Naive thymus-derived CD8-positive, alpha-beta T cell (primary cell): ENCODE data around the gene ACTL9. TPM values are rescaled to one million over a fixed set of nuclear protein-coding genes. Genes with fewer than 3 reads are reported as not detected.

Experiments
- ATAC-seq, 2 donors: fragments of 150-1000 bp; cut with Tn5 transposase in 1 of 2; sonication (Bioruptor Pico), chemical (Tn5 transposase) in 1 of 2; 1 replicate in 1 of 2; 2 replicates in 1 of 2; pipeline ENCODE4 v1.10.0; 2021; ENCODE audit warnings: mild to moderate bottlenecking in 2 of 2, moderate library complexity in 2 of 2
- POLR2A ChIA-PET: fragments of 350-600 bp; sonication (Branson Sonifier 250); formaldehyde crosslinking; loops from one replicate; lab custom pipeline; 2021; ENCODE audit warnings: antibody characterized with exemption; lab: Charles Lee
- DNase-seq, 10 donors: peaks; one replicate each; pipeline versions ENCODE4 v3.0.0 to v3.0.0-alpha.2; 2020 to 2022
- H3K27ac Mint-ChIP-seq, 10 donors: one replicate each; pipeline ENCODE4 v1.8.0; 2020 to 2022; ENCODE audit warnings: mild to moderate bottlenecking in 10 of 10, mixed read lengths in 10 of 10, moderate library complexity in 4 of 10, inconsistent platforms in 1 of 10
- H3K27me3 Mint-ChIP-seq, 5 donors: one replicate each; pipeline ENCODE4 v1.8.0; 2021 to 2022; ENCODE audit warnings: mixed read lengths in 5 of 5
- H3K36me3 Mint-ChIP-seq, 3 donors: one replicate each; pipeline ENCODE4 v1.8.0; 2020 to 2022; ENCODE audit warnings: mixed read lengths in 3 of 3, mild to moderate bottlenecking in 2 of 3, inconsistent platforms in 1 of 3
- H3K4me1 Mint-ChIP-seq, 4 donors: one replicate each; pipeline ENCODE4 v1.8.0; 2021 to 2022; ENCODE audit warnings: mixed read lengths in 4 of 4
- H3K4me3 Mint-ChIP-seq, 10 donors: one replicate each; pipeline ENCODE4 v1.8.0; 2020 to 2022; ENCODE audit warnings: mild to moderate bottlenecking in 10 of 10, mixed read lengths in 10 of 10, moderate library complexity in 6 of 10, inconsistent platforms in 1 of 10
- H3K9me3 Mint-ChIP-seq, 9 donors: one replicate each; pipeline ENCODE4 v1.8.0; 2020 to 2022; ENCODE audit warnings: mixed read lengths in 9 of 9, mild to moderate bottlenecking in 3 of 9, inconsistent platforms in 1 of 9, moderate library complexity in 1 of 9
- polyA plus RNA-seq, 3 donors: library from polyadenylated mRNA; unstranded; fragments of 300-500 nt; fragmentation: Illumina TruSeq; gene quantifications; one replicate each; pipeline ENCODE4 v1.2.3, GENCODE V29; 2021
- total RNA-seq, 8 experiments: library from RNA in 2 of 8; stranded (reverse) in 2 of 8; gene quantifications; one replicate each; pipeline ENCODE4 v1.2.3 and lab custom pipeline; 2021 to 2026

Gene ACTL9
- total and polyA plus RNA-seq, 5 experiments from 2014 or later, result not detected

- Mint-ChIP-seq H3K36me3 (no peaks in the 10 kb centered on the region), H3K4me3 (peak overlapping the region in 5 of 10 donors; percentile 16 to 70 (median 30)), H3K9me3 (no peaks in the 10 kb centered on the region), H3K27me3 (peaks cover 0 to 4% (median 2%) of the 10 kb centered on the region in 5 donors), H3K4me1 (peaks cover 23 to 63% (median 57%) of the 10 kb centered on the region in 4 donors), H3K27ac (peak overlapping the region in 6 of 10 donors; percentile 11 to 57 (median 29))
- POLR2A ChIA-PET, result no interaction called here
- no peak for DNase-seq
- no peak for ATAC-seq
These were observed 2.4 kb upstream of the ACTL9 start for GRCh38 chr19:8700956-8701355.

- DNase-seq, result no peak
- H3K36me3 Mint-ChIP-seq, result no peaks in the 10 kb centered on the region
These were observed 1.3 kb upstream of the ACTL9 start for GRCh38 chr19:8699908-8700307.

GRCh38 chr19:8697671-8698432 lies 743 bp downstream of the ACTL9 start:
- Mint-ChIP-seq H3K9me3 (no peaks in the 10 kb centered on the region), H3K4me3 (no peak overlapping the region), H3K36me3 (no peaks in the 10 kb centered on the region), H3K27ac (no peak overlapping the region), H3K27me3 (peaks cover 0 to 4% (median 3%) of the 10 kb centered on the region in 5 donors), H3K4me1 (peaks cover 14 to 36% (median 31%) of the 10 kb centered on the region in 4 donors)
- POLR2A ChIA-PET, result no interaction called here
- ATAC-seq, result no peak
- peak in 1 of 10 donors; percentile 11 for DNase-seq

More at GRCh38 chr19:8699908-8700307, 1.3 kb upstream of the ACTL9 start:
- Mint-ChIP-seq H3K27me3 (peaks cover 0 to 4% (median 3%) of the 10 kb centered on the region in 5 donors), H3K4me1 (peaks cover 19 to 54% (median 46%) of the 10 kb centered on the region in 4 donors), H3K27ac (peak overlapping the region in 3 of 10 donors; percentile 32 to 52 (median 38)), H3K9me3 (no peaks in the 10 kb centered on the region), H3K4me3 (peak overlapping the region in 1 of 10 donors; percentile 4)
- no peak for ATAC-seq
- POLR2A ChIA-PET, result no interaction called here

GRCh38 chr19:8696993-8697392 lies 1.6 kb downstream of the ACTL9 start:
- POLR2A ChIA-PET, result no interaction called here
- peaks cover 2 to 8% (median 5%) of the 10 kb centered on the region in 5 donors for H3K27me3 Mint-ChIP-seq
- H3K9me3 Mint-ChIP-seq, result no peaks in the 10 kb centered on the region
- DNase-seq, result no peak
- H3K27ac Mint-ChIP-seq, result peak overlapping the region in 1 of 10 donors; percentile 10
- peaks cover 13 to 28% (median 23%) of the 10 kb centered on the region in 4 donors for H3K4me1 Mint-ChIP-seq
- H3K4me3 Mint-ChIP-seq, result no peak overlapping the region
- no peak for ATAC-seq
- no peaks in the 10 kb centered on the region for H3K36me3 Mint-ChIP-seq

GRCh38 chr19:8695911-8696310 lies 2.7 kb downstream of the ACTL9 start:
- POLR2A ChIA-PET, result no interaction called here
- Mint-ChIP-seq H3K4me3 (no peak overlapping the region), H3K27ac (peak overlapping the region in 2 of 10 donors; percentile 16 to 35)

GRCh38 chr19:8695501-8695900 lies 3.1 kb downstream of the ACTL9 start:
- DNase-seq (no peak), ATAC-seq (no peak)
- POLR2A ChIA-PET, result no interaction called here
- H3K36me3 Mint-ChIP-seq, result no peaks in the 10 kb centered on the region
- H3K4me1 Mint-ChIP-seq, result peaks cover 9 to 16% (median 16%) of the 10 kb centered on the region in 4 donors
- H3K27me3 Mint-ChIP-seq, result peaks cover 2 to 9% (median 6%) of the 10 kb centered on the region in 5 donors
- no peak overlapping the region for H3K4me3 Mint-ChIP-seq
- no peaks in the 10 kb centered on the region for H3K9me3 Mint-ChIP-seq
- H3K27ac Mint-ChIP-seq, result peak overlapping the region in 3 of 10 donors; percentile 16 to 58 (median 35)

More at GRCh38 chr19:8695911-8696310, 2.7 kb downstream of the ACTL9 start:
- no peaks in the 10 kb centered on the region for H3K9me3 Mint-ChIP-seq
- DNase-seq (no peak), ATAC-seq (no peak)
- H3K27me3 Mint-ChIP-seq, result peaks cover 2 to 9% (median 6%) of the 10 kb centered on the region in 5 donors
- peaks cover 11 to 18% (median 16%) of the 10 kb centered on the region in 4 donors for H3K4me1 Mint-ChIP-seq
- no peaks in the 10 kb centered on the region for H3K36me3 Mint-ChIP-seq

- no peak overlapping the region for H3K4me3 Mint-ChIP-seq
These were observed 7.6 kb downstream of the ACTL9 start for GRCh38 chr19:8690753-8691539.

GRCh38 chr19:8688930-8689329 lies 9.7 kb downstream of the ACTL9 start:
- Mint-ChIP-seq H3K4me1 (peaks cover 0 to 6% (median 3%) of the 10 kb centered on the region in 4 donors), H3K9me3 (no peaks in the 10 kb centered on the region), H3K36me3 (no peaks in the 10 kb centered on the region), H3K27me3 (peaks cover 1 to 6% (median 5%) of the 10 kb centered on the region in 5 donors), H3K4me3 (no peak overlapping the region), H3K27ac (no peak overlapping the region)
- POLR2A ChIA-PET, result no interaction called here
- ATAC-seq (no peak), DNase-seq (no peak)

More at GRCh38 chr19:8690753-8691539, 7.6 kb downstream of the ACTL9 start:
- H3K4me1 Mint-ChIP-seq, result peaks cover 4 to 12% (median 7%) of the 10 kb centered on the region in 4 donors
- peak overlapping the region in 2 of 10 donors; percentile 40 to 70 for H3K27ac Mint-ChIP-seq
- DNase-seq (no peak), ATAC-seq (no peak)
- H3K9me3 Mint-ChIP-seq, result no peaks in the 10 kb centered on the region
- H3K36me3 Mint-ChIP-seq, result no peaks in the 10 kb centered on the region
- POLR2A ChIA-PET, result no interaction called here
- H3K27me3 Mint-ChIP-seq, result peaks cover 1 to 9% (median 5%) of the 10 kb centered on the region in 5 donors

- Mint-ChIP-seq H3K36me3 (no peaks in the 10 kb centered on the region), H3K9me3 (no peaks in the 10 kb centered on the region), H3K27me3 (peaks cover 0 to 4% (median 0%) of the 10 kb centered on the region in 5 donors), H3K27ac (no peak overlapping the region), H3K4me3 (no peak overlapping the region), H3K4me1 (peaks cover 0 to 11% (median 2%) of the 10 kb centered on the region in 4 donors)
- DNase-seq, result no peak
- no peak for ATAC-seq
- POLR2A ChIA-PET, result no interaction called here
These were observed 12.0 kb downstream of the ACTL9 start for GRCh38 chr19:8686549-8686948.

GRCh38 chr19:8684001-8684902 lies 14.3 kb downstream of the ACTL9 start:
- POLR2A ChIA-PET, result no interaction called here
- H3K27ac Mint-ChIP-seq, result peak overlapping the region in 3 of 10 donors; percentile 35 to 56 (median 45)
- peaks cover 0 to 4% (median under 1%) of the 10 kb centered on the region in 5 donors for H3K27me3 Mint-ChIP-seq
- no peak overlapping the region for H3K4me3 Mint-ChIP-seq
- no peaks in the 10 kb centered on the region for H3K36me3 Mint-ChIP-seq
- H3K9me3 Mint-ChIP-seq, result no peaks in the 10 kb centered on the region
- ATAC-seq (no peak), DNase-seq (no peak)
- peaks cover 0 to 20% (median 3%) of the 10 kb centered on the region in 4 donors for H3K4me1 Mint-ChIP-seq

- H3K36me3 Mint-ChIP-seq, result no peaks in the 10 kb centered on the region
- H3K27me3 Mint-ChIP-seq, result peaks cover 0 to 2% (median 0%) of the 10 kb centered on the region in 5 donors
- H3K27ac Mint-ChIP-seq, result peak overlapping the region in 2 of 10 donors; percentile 39 to 53
- peaks cover 0 to 20% (median 6%) of the 10 kb centered on the region in 4 donors for H3K4me1 Mint-ChIP-seq
- H3K9me3 Mint-ChIP-seq, result peaks cover 0 to 10% (median 0%) of the 10 kb centered on the region in 9 donors
- ATAC-seq (no peak), DNase-seq (no peak)
- no peak overlapping the region for H3K4me3 Mint-ChIP-seq
- POLR2A ChIA-PET, result interaction anchor here (0.7 kb wide), 1 partner anchor 518 kb away, joined by 5 read pairs; no protein-coding TSS in a partner anchor
These were observed 15.7 kb downstream of the ACTL9 start for GRCh38 chr19:8682931-8683330.

- Mint-ChIP-seq H3K9me3 (peaks cover 0 to 14% (median 0%) of the 10 kb centered on the region in 9 donors), H3K27me3 (peaks cover 0 to 2% (median 0%) of the 10 kb centered on the region in 5 donors), H3K36me3 (no peaks in the 10 kb centered on the region), H3K27ac (peak overlapping the region in 1 of 10 donors; percentile 39), H3K4me1 (peaks cover 0 to 20% (median 6%) of the 10 kb centered on the region in 4 donors), H3K4me3 (no peak overlapping the region)
- ATAC-seq (no peak), DNase-seq (no peak)
- POLR2A ChIA-PET, result no interaction called here
These were observed 16.1 kb downstream of the ACTL9 start for GRCh38 chr19:8682472-8682871.
